ENCODE data around the gene FBXL14.

Gene FBXL14

DNA sequence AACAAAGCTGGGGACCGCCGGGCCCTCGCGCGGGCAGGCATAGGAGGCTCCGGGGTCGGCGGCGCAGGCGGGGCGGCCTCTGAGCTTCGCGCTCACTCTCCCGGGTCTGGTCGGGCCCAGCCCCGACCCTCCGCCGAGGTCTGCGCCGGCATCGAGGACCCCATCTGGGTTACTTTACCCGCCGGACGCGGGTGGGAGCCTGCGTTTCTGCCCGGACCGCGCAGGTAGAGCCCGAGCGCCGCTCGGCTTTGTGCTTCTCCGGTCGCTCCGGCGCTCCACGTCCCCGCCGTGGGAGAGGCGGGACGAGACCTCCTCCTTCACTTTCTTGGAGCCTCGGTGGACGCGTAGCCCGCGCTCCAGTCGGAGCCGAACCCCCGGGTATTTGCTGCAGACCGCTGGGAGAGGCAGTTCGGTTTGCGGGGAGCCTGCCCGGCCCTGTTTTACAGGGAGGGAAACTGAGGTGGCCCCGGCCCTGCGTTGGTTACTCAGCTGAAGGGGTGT is 63.2 kb downstream of the FBXL14 start:
- H3K4me3 ChIP-seq (ENCODE audit: low read depth, low read length), result no peak overlapping the region
- TF ChIP-seq, protein P1, sequence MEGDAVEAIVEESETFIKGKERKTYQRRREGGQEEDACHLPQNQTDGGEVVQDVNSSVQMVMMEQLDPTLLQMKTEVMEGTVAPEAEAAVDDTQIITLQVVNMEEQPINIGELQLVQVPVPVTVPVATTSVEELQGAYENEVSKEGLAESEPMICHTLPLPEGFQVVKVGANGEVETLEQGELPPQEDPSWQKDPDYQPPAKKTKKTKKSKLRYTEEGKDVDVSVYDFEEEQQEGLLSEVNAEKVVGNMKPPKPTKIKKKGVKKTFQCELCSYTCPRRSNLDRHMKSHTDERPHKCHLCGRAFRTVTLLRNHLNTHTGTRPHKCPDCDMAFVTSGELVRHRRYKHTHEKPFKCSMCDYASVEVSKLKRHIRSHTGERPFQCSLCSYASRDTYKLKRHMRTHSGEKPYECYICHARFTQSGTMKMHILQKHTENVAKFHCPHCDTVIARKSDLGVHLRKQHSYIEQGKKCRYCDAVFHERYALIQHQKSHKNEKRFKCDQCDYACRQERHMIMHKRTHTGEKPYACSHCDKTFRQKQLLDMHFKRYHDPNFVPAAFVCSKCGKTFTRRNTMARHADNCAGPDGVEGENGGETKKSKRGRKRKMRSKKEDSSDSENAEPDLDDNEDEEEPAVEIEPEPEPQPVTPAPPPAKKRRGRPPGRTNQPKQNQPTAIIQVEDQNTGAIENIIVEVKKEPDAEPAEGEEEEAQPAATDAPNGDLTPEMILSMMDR (IDR thresholded peaks at IDR 0.05; ENCODE audit: low read depth, low read length), result no peak
- TF ChIP-seq POLR2A (IDR thresholded peaks at IDR 0.05; ENCODE audit: extremely low read depth, insufficient read length) (no peak), MYC (IDR thresholded peaks at IDR 0.05; ENCODE audit: low read depth, low read length) (no peak)
- TF ChIP-seq, protein P2, sequence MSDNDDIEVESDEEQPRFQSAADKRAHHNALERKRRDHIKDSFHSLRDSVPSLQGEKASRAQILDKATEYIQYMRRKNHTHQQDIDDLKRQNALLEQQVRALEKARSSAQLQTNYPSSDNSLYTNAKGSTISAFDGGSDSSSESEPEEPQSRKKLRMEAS (IDR thresholded peaks at IDR 0.05; ENCODE audit: low read depth, low read length), result no peak
- no peak for DNase-seq (ENCODE audit: low read depth)

DNA sequence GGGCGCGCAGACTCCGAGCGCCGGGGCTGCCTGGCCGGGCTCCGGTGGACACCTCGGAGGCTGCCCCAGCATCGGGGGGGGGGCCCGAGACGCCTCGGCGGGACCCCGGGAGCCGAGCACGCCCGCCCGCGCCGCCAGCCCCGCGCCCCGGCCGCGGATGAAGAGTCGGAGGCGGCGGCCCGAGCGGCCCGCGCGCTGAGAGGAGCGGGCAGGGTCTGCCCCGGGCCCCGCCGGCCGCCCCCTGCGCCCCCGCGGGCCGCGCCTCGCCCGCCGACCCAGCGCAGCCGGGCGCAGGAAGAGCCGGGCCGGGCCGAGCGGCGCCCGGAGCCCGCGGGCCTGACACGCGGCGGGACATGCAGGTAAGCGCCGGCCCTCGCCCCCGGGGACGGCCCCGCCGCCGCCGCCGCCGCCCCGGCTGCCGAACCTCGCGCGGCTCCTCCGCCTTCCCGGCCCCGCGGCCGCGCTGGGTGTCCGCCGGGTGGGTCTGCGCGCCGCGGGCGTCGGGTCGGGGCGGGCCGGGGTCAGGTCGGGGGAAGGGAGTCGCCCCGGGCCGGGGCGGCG is 63.7 kb downstream of the FBXL14 start:
- no peak for DNase-seq (ENCODE audit: low read depth)
- no peak overlapping the region for H3K4me3 ChIP-seq (ENCODE audit: low read depth, low read length)
- TF ChIP-seq POLR2A (IDR thresholded peaks at IDR 0.05; ENCODE audit: extremely low read depth, insufficient read length), result no peak
- no peak for TF ChIP-seq MYC (IDR thresholded peaks at IDR 0.05; ENCODE audit: low read depth, low read length)
- TF ChIP-seq, protein P2 (IDR thresholded peaks at IDR 0.05; ENCODE audit: low read depth, low read length), result no peak
- TF ChIP-seq, protein P1 (IDR thresholded peaks at IDR 0.05; ENCODE audit: low read depth, low read length), result no peak

DNA sequence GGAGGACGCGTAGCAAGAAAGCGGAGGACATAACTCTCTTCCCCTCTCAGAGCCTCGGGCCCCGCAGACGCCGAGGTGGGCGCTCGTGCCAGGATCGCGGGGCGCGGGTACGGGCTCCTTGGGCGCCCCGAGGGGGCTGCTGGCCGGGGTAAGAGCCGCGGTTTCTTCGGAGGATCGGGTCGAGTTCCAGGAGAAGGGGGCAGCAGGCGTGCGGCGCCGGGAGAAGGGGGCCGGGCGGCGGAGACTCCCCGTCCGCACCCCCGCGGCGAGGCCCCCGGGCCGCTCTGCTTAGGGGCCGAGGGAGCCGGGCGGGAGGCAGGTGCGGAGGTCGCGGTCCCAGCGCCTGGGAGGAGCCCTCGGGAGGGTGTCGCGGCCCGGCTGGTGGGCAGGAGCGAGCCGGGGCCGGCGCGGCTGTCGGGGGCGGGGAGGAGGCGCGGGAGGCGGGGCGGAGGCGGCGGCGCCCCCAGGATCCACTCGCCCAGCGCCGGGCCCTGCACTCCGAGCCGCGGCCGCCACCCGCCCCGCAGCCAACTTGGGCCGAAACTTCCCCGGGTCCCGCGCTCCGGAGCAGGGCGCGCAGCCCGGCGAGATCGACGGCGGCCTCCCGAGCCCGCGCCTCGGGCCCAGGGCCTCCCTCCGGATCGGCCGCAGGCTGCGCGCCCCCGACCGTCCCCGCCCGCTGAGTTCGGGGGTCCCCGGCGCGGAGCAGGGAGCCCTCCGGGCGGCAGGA is 64.4 kb downstream of the FBXL14 start:
- H3K4me3 ChIP-seq (ENCODE audit: low read depth, low read length), result no peak overlapping the region
- no peak for DNase-seq (ENCODE audit: low read depth)
- TF ChIP-seq POLR2A (IDR thresholded peaks at IDR 0.05; ENCODE audit: extremely low read depth, insufficient read length), result no peak
- no peak for TF ChIP-seq MYC (IDR thresholded peaks at IDR 0.05; ENCODE audit: low read depth, low read length)
- TF ChIP-seq, protein P1 (IDR thresholded peaks at IDR 0.05; ENCODE audit: low read depth, low read length), result no peak
- TF ChIP-seq, protein P2 (IDR thresholded peaks at IDR 0.05; ENCODE audit: low read depth, low read length), result no peak

DNA sequence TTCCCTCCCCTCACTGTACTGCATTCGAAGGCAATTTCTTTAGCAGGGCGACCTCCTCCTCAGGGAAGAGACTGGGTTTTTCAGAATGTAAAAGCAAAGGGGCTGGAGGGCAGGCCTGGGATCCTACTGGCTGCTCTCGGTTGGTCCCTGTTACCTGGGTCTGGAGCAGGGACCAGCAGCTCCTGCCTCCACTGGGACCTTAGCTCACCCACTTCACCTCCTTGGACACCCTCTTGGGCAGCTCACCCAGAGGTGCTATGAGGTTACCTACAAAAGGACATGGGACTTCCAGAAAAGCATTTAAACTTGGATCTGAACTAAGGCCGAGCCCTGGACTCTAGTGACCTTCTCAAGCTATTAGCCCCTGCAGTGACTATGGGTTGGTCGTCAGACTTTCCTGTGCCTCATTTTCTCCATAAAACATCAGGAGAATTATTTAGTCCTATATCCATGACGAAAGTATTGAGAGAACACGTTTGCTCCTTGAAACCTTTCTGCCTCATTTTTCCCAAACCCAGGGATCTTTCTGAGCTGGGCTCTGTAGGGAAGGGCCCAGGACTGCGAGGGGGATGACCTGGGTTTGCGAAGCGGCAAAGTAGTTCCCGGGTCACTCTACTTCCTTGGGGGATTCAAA is 65.0 kb downstream of the FBXL14 start:
- DNase-seq (ENCODE audit: low read depth), result no peak
- TF ChIP-seq POLR2A (IDR thresholded peaks at IDR 0.05; ENCODE audit: extremely low read depth, insufficient read length) (no peak), MYC (IDR thresholded peaks at IDR 0.05; ENCODE audit: low read depth, low read length) (no peak)
- H3K4me3 ChIP-seq (ENCODE audit: low read depth, low read length), result no peak overlapping the region

DNA sequence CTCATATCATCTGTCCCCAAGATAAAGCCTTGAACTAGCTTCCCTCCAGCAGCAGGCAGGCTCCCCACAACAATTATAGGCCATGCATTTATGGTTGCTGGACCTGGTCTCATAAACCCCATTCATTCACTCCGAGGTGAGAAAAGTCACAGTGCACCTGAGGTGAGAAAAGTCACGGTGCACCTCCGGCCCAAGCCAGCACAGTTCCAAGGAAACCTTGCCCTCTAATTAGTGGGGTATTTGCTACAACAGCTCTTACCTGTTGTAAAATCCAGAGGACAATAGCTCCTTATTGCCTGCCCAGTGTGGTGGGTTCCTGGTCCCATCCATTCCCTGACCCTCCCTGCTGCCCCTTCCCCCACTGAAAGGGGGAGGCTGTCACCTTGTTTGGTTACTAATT is 65.6 kb downstream of the FBXL14 start:
- TF ChIP-seq, protein P1 (IDR thresholded peaks at IDR 0.05; ENCODE audit: low read depth, low read length), result no peak
- no peak for TF ChIP-seq MYC (IDR thresholded peaks at IDR 0.05; ENCODE audit: low read depth, low read length)
- TF ChIP-seq POLR2A (IDR thresholded peaks at IDR 0.05; ENCODE audit: extremely low read depth, insufficient read length), result no peak
- TF ChIP-seq, protein P2 (IDR thresholded peaks at IDR 0.05; ENCODE audit: low read depth, low read length), result no peak
- H3K4me3 ChIP-seq (ENCODE audit: low read depth, low read length), result no peak overlapping the region
- DNase-seq (ENCODE audit: low read depth), result no peak

DNA sequence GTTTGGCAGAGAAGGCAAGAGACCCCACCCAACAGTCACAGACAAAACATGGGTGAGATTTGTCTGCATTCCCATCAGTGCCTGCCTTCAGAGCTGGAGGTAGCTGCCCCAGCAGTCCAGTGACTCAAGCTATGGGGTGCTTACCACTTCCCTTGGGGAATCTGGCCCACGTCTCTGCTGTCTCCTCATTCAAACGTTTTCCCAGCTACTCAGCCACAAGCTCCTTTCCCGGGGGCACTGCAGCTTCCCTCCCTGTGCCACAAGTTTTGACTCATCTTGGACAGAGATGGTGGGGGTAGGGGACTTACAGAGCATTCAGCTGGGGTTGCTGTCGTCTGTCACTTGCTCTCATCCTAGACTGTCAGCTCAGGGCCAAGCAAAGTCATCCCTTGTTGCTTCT is 66.6 kb downstream of the FBXL14 start:
- peak; percentile 56 for DNase-seq (ENCODE audit: low read depth)
- no peak overlapping the region for H3K4me3 ChIP-seq (ENCODE audit: low read depth, low read length)
- TF ChIP-seq, protein P1 (IDR thresholded peaks at IDR 0.05; ENCODE audit: low read depth, low read length), result no peak
- TF ChIP-seq MYC (IDR thresholded peaks at IDR 0.05; ENCODE audit: low read depth, low read length) (no peak), POLR2A (IDR thresholded peaks at IDR 0.05; ENCODE audit: extremely low read depth, insufficient read length) (no peak)
- TF ChIP-seq, protein P2 (IDR thresholded peaks at IDR 0.05; ENCODE audit: low read depth, low read length), result no peak
